Fibroblast of pulmonary artery (primary cell): ENCODE results near the gene ZNF526.

Experiments used
- DNase-seq: peaks from one replicate; pipeline ENCODE4 v3.0.0-alpha.2; 2010; ENCODE audit warnings: low read depth
- H3K4me3 ChIP-seq: replicated peaks from 2 replicates; pipeline ENCODE4 v1.5.1; 2011; ENCODE audit warnings: low read depth, mild to moderate bottlenecking, control low read depth, low read length, moderate library complexity
- TF ChIP-seq, protein P1 (sequence below): IDR thresholded peaks from 2 replicates; pipeline ENCODE4 v1.5.1; 2011; ENCODE audit warnings: mild to moderate bottlenecking, control low read depth, low read length, inconsistent platforms; ENCODE audit errors: missing control alignments

The ZNF526 gene

DNA sequence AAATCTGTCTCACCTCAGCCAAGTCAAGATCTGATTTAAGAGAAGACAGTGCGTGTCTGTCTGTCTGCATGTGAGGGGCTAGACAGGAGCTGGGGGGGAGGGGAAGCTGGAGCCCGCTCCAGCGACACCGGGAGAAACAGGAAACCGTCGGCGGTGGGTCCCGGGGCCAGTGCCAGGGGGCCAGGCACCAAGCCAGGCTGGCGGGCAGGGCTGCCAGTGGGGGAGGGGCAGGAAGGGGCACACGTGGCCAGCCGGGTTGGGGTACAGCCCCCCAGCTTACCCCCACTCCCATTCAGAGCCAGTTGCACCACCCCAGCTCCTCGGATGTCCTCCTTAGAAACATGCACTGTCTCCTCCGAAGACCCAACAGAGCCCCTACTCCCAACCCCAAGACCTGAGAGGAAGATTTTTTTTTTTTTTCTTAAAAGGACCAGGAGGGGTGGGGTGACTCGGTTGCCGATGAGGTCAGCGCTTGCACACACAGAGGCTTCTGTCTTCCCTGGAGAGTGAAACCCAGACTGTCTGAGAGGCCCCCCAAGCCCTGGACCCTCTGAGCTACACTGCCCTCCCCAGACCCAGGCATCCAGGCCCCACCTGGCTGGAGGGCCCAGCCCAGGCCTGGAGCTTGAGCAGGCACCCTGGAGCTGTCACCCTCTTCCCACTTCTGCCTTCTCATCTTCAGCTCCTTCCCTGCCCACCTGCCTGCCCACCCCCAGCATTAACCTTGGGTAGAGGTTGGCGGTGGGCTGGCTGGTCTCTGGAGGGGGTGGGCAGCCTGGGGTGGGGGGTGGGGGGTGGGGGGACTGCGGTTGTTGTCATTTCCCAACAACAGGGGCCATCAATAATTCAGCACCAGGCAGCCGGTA is 30.8 kb downstream of the ZNF526 start:
- DNase-seq: peak; percentile 51
- TF ChIP-seq, protein P1, sequence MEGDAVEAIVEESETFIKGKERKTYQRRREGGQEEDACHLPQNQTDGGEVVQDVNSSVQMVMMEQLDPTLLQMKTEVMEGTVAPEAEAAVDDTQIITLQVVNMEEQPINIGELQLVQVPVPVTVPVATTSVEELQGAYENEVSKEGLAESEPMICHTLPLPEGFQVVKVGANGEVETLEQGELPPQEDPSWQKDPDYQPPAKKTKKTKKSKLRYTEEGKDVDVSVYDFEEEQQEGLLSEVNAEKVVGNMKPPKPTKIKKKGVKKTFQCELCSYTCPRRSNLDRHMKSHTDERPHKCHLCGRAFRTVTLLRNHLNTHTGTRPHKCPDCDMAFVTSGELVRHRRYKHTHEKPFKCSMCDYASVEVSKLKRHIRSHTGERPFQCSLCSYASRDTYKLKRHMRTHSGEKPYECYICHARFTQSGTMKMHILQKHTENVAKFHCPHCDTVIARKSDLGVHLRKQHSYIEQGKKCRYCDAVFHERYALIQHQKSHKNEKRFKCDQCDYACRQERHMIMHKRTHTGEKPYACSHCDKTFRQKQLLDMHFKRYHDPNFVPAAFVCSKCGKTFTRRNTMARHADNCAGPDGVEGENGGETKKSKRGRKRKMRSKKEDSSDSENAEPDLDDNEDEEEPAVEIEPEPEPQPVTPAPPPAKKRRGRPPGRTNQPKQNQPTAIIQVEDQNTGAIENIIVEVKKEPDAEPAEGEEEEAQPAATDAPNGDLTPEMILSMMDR: no peak
- peak overlapping the region; percentile 97 for H3K4me3 ChIP-seq

DNA sequence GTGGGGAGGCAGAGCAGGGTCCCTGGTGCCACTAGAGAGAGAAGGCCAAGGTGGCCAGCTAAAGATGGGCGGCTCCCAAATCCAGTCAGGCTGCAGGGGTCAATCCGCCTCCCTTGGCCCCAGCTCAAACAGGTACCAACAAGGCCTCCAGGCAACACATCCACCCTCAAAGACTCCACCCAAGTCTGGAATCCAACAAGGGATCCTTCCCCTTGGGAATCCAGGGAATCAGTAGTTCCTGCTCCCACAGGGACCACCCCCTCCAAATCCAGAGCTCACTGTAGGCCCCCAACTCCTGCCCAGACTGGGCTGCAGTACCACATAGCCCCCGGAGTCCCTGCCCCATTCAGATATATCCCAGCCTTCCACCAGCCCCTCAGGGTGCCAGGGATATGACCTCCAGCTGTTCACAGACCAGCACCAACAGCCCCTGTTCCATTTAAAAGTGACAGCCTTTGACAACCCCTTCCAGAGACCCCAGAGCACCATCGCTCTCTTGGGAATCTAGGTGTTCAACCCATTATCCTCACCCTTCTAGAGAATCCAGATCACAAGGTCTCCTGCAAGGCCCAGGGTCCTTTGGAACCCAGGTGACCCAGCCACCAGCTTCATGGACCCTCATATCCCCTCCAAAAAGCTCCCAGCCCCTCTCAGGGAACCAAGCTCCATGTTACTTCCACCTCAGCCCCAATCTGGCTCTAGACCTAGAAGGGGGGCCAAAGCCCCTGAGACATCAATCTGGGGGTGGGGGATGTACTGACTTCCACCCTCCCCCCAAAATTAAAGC is 31.7 kb downstream of the ZNF526 start:
- TF ChIP-seq, protein P1: no peak
- H3K4me3 ChIP-seq: peak overlapping the region; percentile 97
- DNase-seq: no peak

DNA sequence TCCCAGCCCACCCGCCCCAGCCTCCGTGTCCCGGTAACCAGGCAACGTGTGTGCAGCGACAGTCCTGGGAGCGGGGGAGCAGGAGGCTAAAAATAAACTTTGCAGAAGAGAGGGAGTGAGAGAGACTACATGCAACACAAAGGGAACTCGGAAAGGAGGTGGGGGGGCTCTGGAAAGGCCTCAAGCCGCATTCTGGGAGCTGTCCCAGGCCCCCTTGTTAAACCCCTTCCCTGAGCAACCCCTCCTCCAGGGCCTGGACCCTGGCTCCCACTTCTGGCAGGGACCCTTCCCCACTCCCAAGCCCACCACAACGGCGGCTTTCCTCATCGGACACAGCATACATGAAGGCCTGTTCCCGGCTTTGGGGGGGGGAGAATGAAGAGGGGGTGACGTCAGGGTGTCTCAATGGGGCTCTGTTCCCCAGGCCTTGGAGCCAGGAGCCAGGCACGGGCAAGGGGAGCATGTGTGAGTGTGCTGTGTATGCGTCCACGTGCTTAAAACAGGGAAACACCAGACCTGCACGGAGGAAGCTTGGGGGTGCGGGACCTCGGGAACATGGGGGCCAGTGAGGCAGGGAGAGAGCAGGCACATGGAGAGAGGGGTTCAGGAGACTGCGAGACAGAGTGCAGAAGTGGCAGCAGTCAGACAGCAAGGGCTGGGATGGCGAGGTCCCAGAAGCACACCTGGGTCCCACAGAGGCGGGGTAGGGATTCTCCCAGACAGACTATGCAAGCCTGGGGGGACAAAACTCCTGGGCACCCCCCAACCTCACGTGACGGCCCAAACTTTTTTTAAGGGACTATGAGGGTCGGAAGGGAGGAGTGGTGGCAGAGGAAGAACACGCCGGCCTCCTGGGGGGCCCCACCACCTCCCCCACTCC is 32.5 kb downstream of the ZNF526 start:
- TF ChIP-seq, protein P1: no peak
- peak; percentile 50 for DNase-seq
- peak overlapping the region; percentile 97 for H3K4me3 ChIP-seq

DNA sequence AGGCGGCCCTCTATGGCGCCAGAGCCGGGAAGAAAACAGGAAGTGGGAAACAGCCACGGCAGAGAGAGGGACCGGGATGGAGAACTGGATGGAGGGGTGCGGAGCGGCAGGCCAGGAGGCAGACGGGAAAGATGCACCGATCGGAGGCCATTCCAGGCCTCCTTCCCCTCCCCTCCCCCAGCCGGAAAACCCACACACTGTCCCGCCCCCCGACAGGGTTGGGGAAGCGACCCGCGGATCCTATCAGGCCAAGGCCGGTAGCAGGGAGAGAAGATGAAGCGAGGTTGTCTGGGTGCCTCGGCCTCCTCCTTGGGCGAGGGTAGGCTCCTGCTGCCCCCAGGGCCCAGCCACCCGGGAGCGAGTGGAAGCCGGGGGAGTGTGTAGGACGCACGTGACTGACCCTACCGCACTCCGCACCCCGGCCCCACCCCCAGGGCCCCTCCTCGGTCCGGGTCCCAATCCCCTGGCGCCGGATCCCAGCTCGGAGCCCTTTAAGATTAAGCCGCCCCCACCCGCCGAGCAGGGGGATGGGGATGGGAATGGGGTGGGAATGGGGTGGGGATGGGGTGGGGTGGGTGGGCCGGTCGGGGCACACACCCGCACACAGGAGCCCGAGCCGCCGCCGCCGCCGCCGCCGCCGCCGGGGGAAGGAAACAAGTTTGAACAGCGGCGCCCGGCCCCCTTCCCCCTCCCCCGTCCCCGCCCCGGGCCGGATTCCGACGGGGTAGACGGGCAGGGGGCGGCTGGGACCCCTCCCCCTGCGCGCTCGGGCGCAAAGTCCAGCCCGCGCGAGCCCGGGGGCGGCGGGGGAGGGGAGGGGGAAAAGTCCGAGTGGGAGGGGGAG is 33.4 kb downstream of the ZNF526 start:
- DNase-seq: peak; percentile 48
- TF ChIP-seq, protein P1: no peak
- peak overlapping the region; percentile 97 for H3K4me3 ChIP-seq

DNA sequence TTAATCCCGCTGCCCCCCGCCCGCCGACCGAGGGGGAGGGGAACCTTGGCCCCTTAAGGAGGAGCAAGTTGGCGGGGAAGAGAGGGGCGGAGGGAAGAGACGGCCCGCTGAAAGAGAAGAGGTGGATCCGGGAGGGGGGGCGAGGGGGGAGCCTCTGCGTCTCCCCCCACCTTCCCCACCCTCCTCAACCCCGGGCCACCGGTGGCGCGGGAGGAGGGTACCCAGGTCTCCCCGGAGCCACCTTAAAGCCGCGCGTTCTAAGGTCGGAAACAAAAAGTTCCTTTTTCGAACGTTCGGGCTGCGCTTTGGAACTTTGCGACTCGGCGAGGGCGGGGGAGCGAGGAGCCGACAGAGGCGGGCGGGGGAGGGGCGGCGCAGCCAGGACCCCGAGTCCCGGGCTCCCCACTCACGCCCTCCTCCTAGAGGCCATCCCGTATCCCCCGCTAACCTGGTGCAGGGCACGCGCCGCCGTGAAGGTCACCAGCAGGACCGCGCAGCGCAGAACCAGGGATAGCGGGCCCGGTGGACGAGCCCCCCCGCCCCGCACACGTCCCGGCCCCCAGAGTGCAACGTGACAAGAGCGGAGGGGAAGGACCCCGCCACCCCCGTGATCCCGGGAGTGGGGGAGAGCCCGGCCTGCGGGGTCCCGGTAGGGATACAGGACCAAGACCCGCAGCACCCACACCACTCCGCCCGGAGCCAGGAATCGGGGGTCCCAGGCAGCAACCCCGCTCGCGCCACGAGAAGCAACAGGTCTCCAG is 34.2 kb downstream of the ZNF526 start:
- TF ChIP-seq, protein P1: no peak
- DNase-seq: peak; percentile 57
- H3K4me3 ChIP-seq: peak overlapping the region; percentile 97
